PFSK-1 (cell line): Measurements from ENCODE around the gene SCUBE2.

ENCODE experiments used
- POLR2AphosphoS5 ChIP-seq: IDR thresholded peaks from 2 replicates; pipeline ENCODE4 v1.6.1; 2012; ENCODE audit warnings: low read depth, mild to moderate bottlenecking, control low read depth, low read length, moderate library complexity
- REST ChIP-seq, 2 experiments: IDR thresholded peaks; 2 replicates each; pipeline versions ENCODE4 v1.6.1 to v1.8.0; 2011 to 2012; ENCODE audit warnings: low read depth in 2 of 2, low read length in 2 of 2, control low read depth in 1 of 2, inconsistent platforms in 1 of 2, mild to moderate bottlenecking in 1 of 2, moderate library complexity in 1 of 2; ENCODE audit not compliant: insufficient read depth in 1 of 2
- SIN3A ChIP-seq: IDR thresholded peaks from 2 replicates; pipeline ENCODE4 v1.6.1; 2012; ENCODE audit warnings: mild to moderate bottlenecking, low read length, moderate library complexity, borderline replicate concordance; ENCODE audit not compliant: insufficient read depth
- TAF1 ChIP-seq: IDR thresholded peaks from 2 replicates; pipeline ENCODE4 v1.6.1; 2012; ENCODE audit warnings: low read length, control low read depth, borderline replicate concordance; ENCODE audit not compliant: insufficient read depth

- no peak for TF ChIP-seq REST (IDR thresholded peaks at IDR 0.05; ENCODE audit: insufficient read depth in 1 of 2, low read depth in 2 of 2, low read length in 2 of 2)
- TF ChIP-seq TAF1: no peak
- TF ChIP-seq POLR2AphosphoS5: no peak
- TF ChIP-seq SIN3A: no peak
These were observed 93.9 kb downstream of the SCUBE2 start for GRCh38 chr11:8997451-8997850.
